HepG2 (cell line): ENCODE data around the gene GLB1L. TPM values are rescaled to one million over a fixed set of nuclear protein-coding genes. Genes with fewer than 3 reads are reported as not detected.

ENCODE experiments used
- ATAC-seq: fragments of 200-7000 bp; cut with Tn5 transposase; 3 replicates; pipeline ENCODE4 v1.9.1; 2020; ENCODE audit warnings: mild to moderate bottlenecking, moderate library complexity
- BruUV-seq: library from RNA; stranded (reverse); fragments of 400-500 nt; replicated peaks from 2 replicates; lab custom pipeline; 2021; lab: Mats Ljungman, UMichigan
- CTCF ChIA-PET: fragments of 300-600 bp; formaldehyde crosslinking; extraction: SDS; loops from one replicate; lab custom pipeline; 2021; ENCODE audit warnings: low total read pairs, inconsistent platforms, low intra/inter-chr PET ratio; lab: Yijun Ruan, JAX
- POLR2A ChIA-PET: fragments of 350-600 bp; sonication (Branson Sonifier 250); formaldehyde crosslinking; loops from one replicate; lab custom pipeline; 2020; ENCODE audit warnings: antibody characterized with exemption, inconsistent platforms; lab: Yijun Ruan, JAX
- DNase-seq: peaks from one replicate; pipeline ENCODE4 v3.0.0-alpha.2; 2015; ENCODE audit warnings: low spot score
- FAIRE-seq: peaks from 3 replicates; lab custom pipeline; 2011; peaks lifted over from hg19 to GRCh38; lab: Jason Lieb, UNC
- H2AFZ ChIP-seq: one replicate; pipeline ENCODE4 v1.6.1; 2011; ENCODE audit warnings: low read length, inconsistent platforms
- H3K27ac ChIP-seq: fragments of 300-600 bp; 3 replicates; pipeline ENCODE4 v1.8.0; 2011; ENCODE audit warnings: mixed run types, mild to moderate bottlenecking, mixed read lengths, low read length, inconsistent platforms; ENCODE audit not compliant: insufficient read depth; ENCODE audit errors: extremely low read length
- H3K27me3 ChIP-seq, 2 experiments: fragments of 200-600 bp in 1 of 2; 2 replicates in 1 of 2; 3 replicates in 1 of 2; pipeline versions ENCODE4 v1.6.0 to v1.8.0; 2011; ENCODE audit warnings: low read length in 2 of 2, mild to moderate bottlenecking in 2 of 2, moderate library complexity in 2 of 2, inconsistent platforms in 1 of 2; ENCODE audit not compliant: insufficient read depth in 2 of 2, control insufficient read depth in 1 of 2
- H3K36me3 ChIP-seq, 2 experiments: fragments of 200-600 bp in 1 of 2; replicated peaks in 1 of 2; 2 replicates in 1 of 2; 3 replicates in 1 of 2; pipeline versions ENCODE4 v1.5.1 to v1.8.0; 2011; ENCODE audit warnings: low read length in 2 of 2, inconsistent platforms in 1 of 2; ENCODE audit not compliant: insufficient read depth in 2 of 2, control insufficient read depth in 1 of 2
- H3K4me1 ChIP-seq: 2 replicates; pipeline ENCODE4 v1.5.1; 2012; ENCODE audit warnings: low read length, inconsistent platforms; ENCODE audit not compliant: insufficient read depth
- H3K4me2 ChIP-seq: 2 replicates; pipeline ENCODE4 v1.6.0; 2011; ENCODE audit warnings: low read depth, low read length, inconsistent platforms
- H3K4me3 ChIP-seq, 3 experiments: fragments of 200-600 bp in 1 of 3; sonication (generic), shearing (Covaris generic) in 1 of 3; replicated peaks in 1 of 3; 2 replicates each; pipeline ENCODE4 v1.5.1; 2011 to 2016; ENCODE audit warnings: low read length in 3 of 3, inconsistent platforms in 2 of 3, low read depth in 2 of 3, mild to moderate bottlenecking in 2 of 3, control low read depth in 1 of 3, mixed read lengths in 1 of 3; ENCODE audit not compliant: insufficient read depth in 1 of 3
- H3K79me2 ChIP-seq: one replicate; pipeline ENCODE4 v1.6.1; 2011; ENCODE audit warnings: low read length, inconsistent platforms; ENCODE audit not compliant: insufficient read depth
- H3K9ac ChIP-seq: 2 replicates; pipeline ENCODE4 v1.6.0; 2011; ENCODE audit warnings: mild to moderate bottlenecking, low read depth, low read length, inconsistent platforms; ENCODE audit not compliant: insufficient read depth
- H3K9me3 ChIP-seq: 2 replicates; pipeline ENCODE4 v1.5.1; 2012; ENCODE audit warnings: mild to moderate bottlenecking, low read length
- H4K20me1 ChIP-seq: 2 replicates; pipeline ENCODE4 v1.6.0; 2011; ENCODE audit warnings: inconsistent platforms, mild to moderate bottlenecking, low read length, moderate library complexity; ENCODE audit not compliant: insufficient read depth
- ARNTL ChIP-seq: sonication (generic); formaldehyde crosslinking; IDR thresholded peaks from 2 replicates; pipeline ENCODE4 v1.4.0; 2020; ENCODE audit warnings: mild to moderate bottlenecking, missing genetic modification reagents
- NR1H2 ChIP-seq: sonication (generic); formaldehyde crosslinking; IDR thresholded peaks from 2 replicates; pipeline ENCODE4 v1.8.1; 2022; ENCODE audit warnings: low read depth, missing genetic modification reagents, borderline replicate concordance
- PRMT3 ChIP-seq: sonication (generic); formaldehyde crosslinking; IDR thresholded peaks from 2 replicates; pipeline ENCODE4 v1.8.1; 2022; ENCODE audit warnings: low read depth, mild to moderate bottlenecking, moderate library complexity, missing genetic modification reagents, borderline replicate concordance
- SALL2 ChIP-seq: sonication (generic); formaldehyde crosslinking; IDR thresholded peaks from 2 replicates; pipeline ENCODE4 v1.8.1; 2023; ENCODE audit warnings: mild to moderate bottlenecking, missing genetic modification reagents, inconsistent platforms
- SRSF1 ChIP-seq: fragments of 200-400 bp; formaldehyde crosslinking; optimal IDR thresholded peaks from 2 replicates; pipeline ENCODE3; 2017; ENCODE audit warnings: mild to moderate bottlenecking, low read depth, low read length, moderate library complexity
- ZNF207 ChIP-seq: fragments of 450-650 bp; IDR thresholded peaks from 2 replicates; pipeline ENCODE4 v1.6.1; 2016; ENCODE audit warnings: antibody characterized with exemption, borderline replicate concordance
- ZNF296 ChIP-seq: sonication (generic); formaldehyde crosslinking; conservative IDR thresholded peaks from 2 replicates; pipeline ENCODE4 v1.5.0; 2020; ENCODE audit warnings: mild to moderate bottlenecking, missing genetic modification reagents
- ZNF30 ChIP-seq: sonication (generic); formaldehyde crosslinking; IDR thresholded peaks from 2 replicates; pipeline ENCODE4 v1.5.0; 2020; ENCODE audit warnings: mild to moderate bottlenecking, missing genetic modification reagents
- ZNF577 ChIP-seq: sonication (generic); formaldehyde crosslinking; IDR thresholded peaks from 2 replicates; pipeline ENCODE4 v1.4.0; 2020; ENCODE audit warnings: mild to moderate bottlenecking, low read depth, missing genetic modification reagents, borderline replicate concordance
- ZNF790 ChIP-seq: sonication (generic); formaldehyde crosslinking; IDR thresholded peaks from 2 replicates; pipeline ENCODE4 v1.8.0; 2022; ENCODE audit warnings: missing genetic modification reagents, mild to moderate bottlenecking, borderline replicate concordance
- ZNF891 ChIP-seq: sonication (generic); formaldehyde crosslinking; IDR thresholded peaks from 2 replicates; pipeline ENCODE4 v1.5.0; 2020; ENCODE audit warnings: mild to moderate bottlenecking, missing genetic modification reagents
- WGBS: methylation state at CpG from one replicate; pipeline ENCODE4 v1.1.6; 2017; ENCODE audit warnings: low lambda C conversion rate; 5-methylcytosine and 5-hydroxymethylcytosine counted together
- in situ Hi-C: cut with HindIII; loops from 2 replicates; pipeline ENCODE4 v1.10.0; 2017; ENCODE audit warnings: low pct_unique_long_range_greater_than_20kb; ENCODE audit not compliant: extremely low pct_ligation_motif_present
- intact Hi-C: fragments of 100-400 bp; cut with micrococcal nuclease; formaldehyde crosslinking; loops from one replicate; pipeline ENCODE4 v1.10.0; 2022; ENCODE audit not compliant: unreplicated experiment
- polyA plus RNA-seq, 8 experiments: library from polyadenylated mRNA; depleted of rRNA in 3 of 8; stranded (reverse) in 7 of 8; unstranded in 1 of 8; fragments of >200 nt; fragmentation: Illumina TruSeq in 4 of 8; extraction: Trizol in 4 of 8; gene quantifications; 2 replicates each; pipeline versions ENCODE4 v1.2.1 to v1.2.3, GENCODE V29; 2011 to 2016; ENCODE audit warnings: low read depth in 4 of 8, missing spikeins in 1 of 8, mixed read lengths in 1 of 8; ENCODE audit not compliant: insufficient read depth in 1 of 8
- total RNA-seq, 5 experiments: library from RNA; depleted of rRNA; stranded (reverse); fragments of >200 nt; fragmentation: Illumina TruSeq; extraction: Trizol; gene quantifications; 2 replicates each; pipeline ENCODE4 v1.2.3, GENCODE V29; 2016; ENCODE audit warnings: low read depth in 1 of 5
- TF ChIP-seq, protein P1 (sequence below): sonication (generic); formaldehyde crosslinking; IDR thresholded peaks from 2 replicates; pipeline ENCODE4 v1.4.0; 2020; ENCODE audit warnings: mild to moderate bottlenecking, missing genetic modification reagents
- TF ChIP-seq, protein P2 (sequence below): sonication (generic); formaldehyde crosslinking; IDR thresholded peaks from 2 replicates; pipeline ENCODE4 v1.9.0; 2021; ENCODE audit warnings: missing genetic modification reagents, borderline replicate concordance

Gene GLB1L
- total and polyA plus RNA-seq, 2 of the 13 experiments (the other 11 are each of a cell fraction or from before 2014, with no cell fraction given): 6.8 to 7.3 TPM

DNA sequence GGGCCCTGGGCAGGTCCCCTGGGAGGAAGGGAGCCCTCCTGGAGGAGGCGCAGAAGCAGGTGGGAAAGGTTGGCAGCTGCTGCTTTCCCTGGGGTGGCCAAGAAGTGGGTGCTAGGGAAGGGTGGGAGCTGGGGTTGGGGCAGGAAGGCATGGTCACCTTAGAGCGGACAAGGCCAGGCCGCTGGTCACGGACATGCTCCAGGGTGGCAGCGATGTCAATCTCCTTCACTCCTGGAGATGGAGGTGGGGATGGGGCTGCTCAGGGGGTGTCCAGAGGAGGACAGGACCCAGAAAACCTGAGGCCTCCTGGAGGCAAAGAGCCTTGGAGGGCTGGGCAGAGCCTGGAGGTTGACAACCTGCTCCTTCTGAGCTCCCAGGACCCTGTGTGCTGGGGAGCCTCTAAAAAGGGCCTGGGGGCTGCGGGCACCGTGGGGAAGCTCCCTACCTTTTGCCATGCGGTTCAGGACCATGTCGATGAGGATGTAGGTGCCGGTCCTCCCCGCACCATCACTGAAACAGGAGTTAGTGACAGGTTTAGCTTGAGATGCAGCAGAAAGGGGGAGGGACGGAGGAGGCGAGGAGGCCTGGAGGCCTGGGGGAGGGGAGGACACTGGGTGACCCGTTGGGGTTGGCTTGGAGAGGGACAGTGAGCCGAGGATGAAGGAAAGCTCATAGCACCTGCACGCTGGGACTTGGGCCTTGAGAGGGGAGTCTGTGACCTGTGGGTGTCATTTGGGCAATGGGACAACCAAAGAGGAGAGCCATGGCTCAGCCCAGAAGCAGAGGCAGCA lies 45.3 kb upstream of the GLB1L start:
- Histone ChIP-seq H3K9me3 (no peaks in the 10 kb centered on the region), H3K27me3 (peaks cover 0 to 49% of the 10 kb centered on the region in 2 experiments; a peak in 4 of 5 replicates), H3K27ac (no peak overlapping the region)
- in situ Hi-C loops: no loop called here
- BruUV-seq: no TSS peak
- CTCF ChIA-PET: no interaction called here
- no peak for TF ChIP-seq PRMT3 (CRISPR knock-in tag)
- no peak for TF ChIP-seq ZNF207
- TF ChIP-seq, protein P1, sequence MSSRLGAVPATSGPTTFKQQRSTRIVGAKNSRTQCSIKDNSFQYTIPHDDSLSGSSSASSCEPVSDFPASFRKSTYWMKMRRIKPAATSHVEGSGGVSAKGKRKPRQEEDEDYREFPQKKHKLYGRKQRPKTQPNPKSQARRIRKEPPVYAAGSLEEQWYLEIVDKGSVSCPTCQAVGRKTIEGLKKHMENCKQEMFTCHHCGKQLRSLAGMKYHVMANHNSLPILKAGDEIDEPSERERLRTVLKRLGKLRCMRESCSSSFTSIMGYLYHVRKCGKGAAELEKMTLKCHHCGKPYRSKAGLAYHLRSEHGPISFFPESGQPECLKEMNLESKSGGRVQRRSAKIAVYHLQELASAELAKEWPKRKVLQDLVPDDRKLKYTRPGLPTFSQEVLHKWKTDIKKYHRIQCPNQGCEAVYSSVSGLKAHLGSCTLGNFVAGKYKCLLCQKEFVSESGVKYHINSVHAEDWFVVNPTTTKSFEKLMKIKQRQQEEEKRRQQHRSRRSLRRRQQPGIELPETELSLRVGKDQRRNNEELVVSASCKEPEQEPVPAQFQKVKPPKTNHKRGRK (CRISPR knock-in tag): no peak
- TF ChIP-seq ZNF790 (CRISPR knock-in tag): no peak
- no peak for TF ChIP-seq SALL2 (CRISPR knock-in tag)
- TF ChIP-seq ZNF891 (CRISPR knock-in tag): no peak
- TF ChIP-seq NR1H2 (CRISPR knock-in tag): no peak
- no peak for TF ChIP-seq SRSF1
- no peak for TF ChIP-seq ZNF577 (CRISPR knock-in tag)
- no peak for TF ChIP-seq ZNF30 (CRISPR knock-in tag)
- TF ChIP-seq, protein P2, sequence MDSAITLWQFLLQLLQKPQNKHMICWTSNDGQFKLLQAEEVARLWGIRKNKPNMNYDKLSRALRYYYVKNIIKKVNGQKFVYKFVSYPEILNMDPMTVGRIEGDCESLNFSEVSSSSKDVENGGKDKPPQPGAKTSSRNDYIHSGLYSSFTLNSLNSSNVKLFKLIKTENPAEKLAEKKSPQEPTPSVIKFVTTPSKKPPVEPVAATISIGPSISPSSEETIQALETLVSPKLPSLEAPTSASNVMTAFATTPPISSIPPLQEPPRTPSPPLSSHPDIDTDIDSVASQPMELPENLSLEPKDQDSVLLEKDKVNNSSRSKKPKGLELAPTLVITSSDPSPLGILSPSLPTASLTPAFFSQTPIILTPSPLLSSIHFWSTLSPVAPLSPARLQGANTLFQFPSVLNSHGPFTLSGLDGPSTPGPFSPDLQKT (CRISPR knock-in tag): no peak
- TF ChIP-seq ZNF296 (CRISPR knock-in tag): no peak
- no peak for TF ChIP-seq ARNTL (CRISPR knock-in tag)
- TF ChIP-seq, all 625 proteins: peak for 0
- 43% methylated on average over 16 of the region's 16 CpGs for WGBS
- POLR2A ChIA-PET: interaction anchor here (1.7 kb wide), 1 partner anchor 12 kb away, joined by 4 read pairs; the partner anchor contains the start of gene DNAJB2
- FAIRE-seq: no peak
- Histone ChIP-seq H2AFZ (no peak overlapping the region), H3K4me2 (no peak overlapping the region), H3K4me3 (no peak overlapping the region), H3K79me2 (no peaks in the 10 kb centered on the region), H3K9ac (no peak overlapping the region), H3K4me1 (peaks cover 32% of the 10 kb centered on the region), H3K36me3 (no peaks in the 10 kb centered on the region), H4K20me1 (no peaks in the 10 kb centered on the region)
- intact Hi-C loops: loop anchor here (10.0 kb wide), 1 partner anchor 244 kb away; no protein-coding TSS in a partner anchor
- no peak for DNase-seq
- ATAC-seq: no peak
